Endodermal cell (in vitro differentiated cells): ENCODE data around the gene USB1. TPM values are rescaled to one million over a fixed set of nuclear protein-coding genes. Genes with fewer than 3 reads are reported as not detected.
A peak's percentile ranks its signal among the peaks of the same experiment; 100 is the strongest.
"Not testable (repeated sequence)": the region's sequence is repeated elsewhere in the genome, so short reads cannot be mapped to it uniquely, and the experiment has no call there.

Experiments used
- DNase-seq: peaks from one replicate; pipeline ENCODE4 v3.0.0-alpha.2; 2017
- H3K27ac ChIP-seq: 2 replicates; pipeline ENCODE4 v1.5.1; 2013; ENCODE audit warnings: mild to moderate bottlenecking, low read depth, low read length, moderate library complexity
- H3K27me3 ChIP-seq: 2 replicates; pipeline ENCODE4 v1.6.1; 2013; ENCODE audit warnings: mild to moderate bottlenecking, low read length, moderate library complexity; ENCODE audit not compliant: insufficient read depth, control insufficient read depth, poor library complexity, severe bottlenecking
- H3K36me3 ChIP-seq: 2 replicates; pipeline ENCODE4 v1.7.0; 2013; ENCODE audit warnings: mild to moderate bottlenecking, low read length, moderate library complexity; ENCODE audit not compliant: control insufficient read depth, insufficient read depth
- H3K4me1 ChIP-seq: one replicate; pipeline ENCODE4 v1.7.0; 2013; ENCODE audit warnings: low read length; ENCODE audit not compliant: control insufficient read depth, insufficient read depth
- H3K4me3 ChIP-seq: 2 replicates; pipeline ENCODE4 v1.5.1; 2013; ENCODE audit warnings: mild to moderate bottlenecking, low read length, moderate library complexity
- H3K9ac ChIP-seq: 2 replicates; pipeline ENCODE4 v1.6.1; 2013; ENCODE audit warnings: mild to moderate bottlenecking, low read length, moderate library complexity; ENCODE audit not compliant: poor library complexity, severe bottlenecking; ENCODE audit errors: extremely low read depth
- H3K9me3 ChIP-seq: 2 replicates; pipeline ENCODE4 v1.6.1; 2013; ENCODE audit warnings: mild to moderate bottlenecking, low read length, moderate library complexity; ENCODE audit not compliant: control insufficient read depth
- H3K27ac Mint-ChIP-seq: 2 replicates; pipeline ENCODE4 v1.8.0; 2020; ENCODE audit warnings: mixed read lengths
- H3K27me3 Mint-ChIP-seq: 2 replicates; pipeline ENCODE4 v1.8.0; 2021; ENCODE audit warnings: mild to moderate bottlenecking, mixed read lengths; ENCODE audit not compliant: insufficient read depth
- H3K36me3 Mint-ChIP-seq: 2 replicates; pipeline ENCODE4 v1.8.0; 2020; ENCODE audit warnings: low read depth, mixed read lengths
- H3K4me1 Mint-ChIP-seq: 2 replicates; pipeline ENCODE4 v1.8.0; 2020; ENCODE audit warnings: mixed read lengths
- H3K4me3 Mint-ChIP-seq: 2 replicates; pipeline ENCODE4 v1.8.0; 2020; ENCODE audit warnings: mild to moderate bottlenecking, moderate library complexity, mixed read lengths
- H3K9me3 Mint-ChIP-seq: 2 replicates; pipeline ENCODE4 v1.8.0; 2020; ENCODE audit warnings: mild to moderate bottlenecking, mixed read lengths
- CTCF ChIP-seq: fragments of 200-600 bp; sonication (generic); conservative IDR thresholded peaks from 2 replicates; pipeline ENCODE4 v1.5.0; 2021; ENCODE audit warnings: antibody characterized with exemption, mild to moderate bottlenecking
- WGBS, 2 experiments: methylation state at CpG; one replicate each; pipeline versions ENCODE4 v1.1.5 to v1.1.7; 2013; ENCODE audit warnings: missing lambda C conversion rate in 2 of 2, mixed read lengths in 1 of 2; ENCODE audit not compliant: insufficient coverage in 1 of 2, insufficient read length in 1 of 2; 5-methylcytosine and 5-hydroxymethylcytosine counted together
- total RNA-seq, 2 donors: library from RNA; stranded (reverse); fragmentation: NEBNext Ultra II Directional in 1 of 2; extraction: Animal tissue kit (Norgen Biotek cat#: 25700) in 1 of 2; gene quantifications; 2 replicates in 1 of 2; 3 replicates in 1 of 2; pipeline ENCODE4 v1.2.1, GENCODE V29; 2021

The USB1 gene
- total RNA-seq, 2 donors from 2014 or later: 139 to 163 TPM

DNA sequence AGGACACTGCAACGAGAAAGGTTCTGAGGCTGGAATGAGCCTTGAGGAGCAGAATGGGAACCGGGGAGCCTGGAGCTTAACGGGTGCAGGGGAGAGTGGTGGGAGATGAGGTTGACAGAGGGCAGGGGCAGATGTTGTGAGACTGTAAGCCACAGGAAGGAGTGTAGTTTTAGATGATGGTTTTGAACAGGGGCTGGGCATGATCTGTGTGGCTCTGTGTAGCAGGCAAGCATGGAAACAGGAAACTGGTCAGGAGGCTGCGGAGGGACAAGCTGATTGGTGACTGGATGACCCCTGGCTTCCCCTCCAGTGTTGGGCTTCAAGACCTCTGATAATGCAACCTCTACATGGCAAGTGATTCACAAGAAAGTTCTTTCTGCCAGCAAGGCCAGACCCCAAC, 28.9 kb upstream of the USB1 start:
- Histone ChIP-seq H3K36me3 (no peaks in the 10 kb centered on the region), H3K9ac (no peak overlapping the region), H3K4me3 (no peak overlapping the region), H3K27me3 (no peaks in the 10 kb centered on the region), H3K4me1 (peaks cover 7% of the 10 kb centered on the region), H3K27ac (no peak overlapping the region), H3K9me3 (no peaks in the 10 kb centered on the region)
- TF ChIP-seq CTCF: no peak
- no peaks in the 10 kb centered on the region for H3K9me3 Mint-ChIP-seq
- DNase-seq: no peak
- H3K27me3 Mint-ChIP-seq: no peaks in the 10 kb centered on the region
- H3K27ac Mint-ChIP-seq: no peak overlapping the region
- no peak overlapping the region for H3K4me3 Mint-ChIP-seq
- peaks cover 10% of the 10 kb centered on the region for H3K4me1 Mint-ChIP-seq
- WGBS, 2 experiments: 93 to 94% methylated on average over 3 to 4 of the region's 4 CpGs
- H3K36me3 Mint-ChIP-seq: no peaks in the 10 kb centered on the region

GRCh38 chr16:57976331-57976796, 24.8 kb upstream of the USB1 start:
- no peak overlapping the region for H3K9ac ChIP-seq
- no peak for TF ChIP-seq CTCF
- no peak for DNase-seq
- WGBS, 2 experiments: 50 to 81% methylated on average over 1 to 2 of the region's 2 CpGs
- H3K36me3 ChIP-seq: no peaks in the 10 kb centered on the region
- no peak overlapping the region for H3K4me3 ChIP-seq
- no peaks in the 10 kb centered on the region for H3K27me3 ChIP-seq
- Mint-ChIP-seq H3K4me3 (no peak overlapping the region), H3K27me3 (no peaks in the 10 kb centered on the region), H3K27ac (no peak overlapping the region), H3K4me1 (peaks cover 21% of the 10 kb centered on the region), H3K36me3 (no peaks in the 10 kb centered on the region), H3K9me3 (no peaks in the 10 kb centered on the region)
- no peaks in the 10 kb centered on the region for H3K9me3 ChIP-seq
- H3K27ac ChIP-seq: no peak overlapping the region
- H3K4me1 ChIP-seq: peaks cover 7% of the 10 kb centered on the region

GRCh38 chr16:57977418-57978069, 23.7 kb upstream of the USB1 start:
- 88 to 94% methylated on average over 9 to 11 of the region's 12 CpGs for WGBS, 2 experiments
- Histone ChIP-seq H3K36me3 (no peaks in the 10 kb centered on the region), H3K27me3 (no peaks in the 10 kb centered on the region), H3K27ac (no peak overlapping the region), H3K4me3 (no peak overlapping the region), H3K9ac (no peak overlapping the region), H3K4me1 (peaks cover 7% of the 10 kb centered on the region), H3K9me3 (no peaks in the 10 kb centered on the region)
- Mint-ChIP-seq H3K9me3 (no peaks in the 10 kb centered on the region), H3K36me3 (no peaks in the 10 kb centered on the region), H3K4me1 (peaks cover 27% of the 10 kb centered on the region), H3K27ac (no peak overlapping the region), H3K4me3 (no peak overlapping the region), H3K27me3 (no peaks in the 10 kb centered on the region)
- peak; percentile 65 for TF ChIP-seq CTCF
- no peak for DNase-seq

- WGBS, 2 experiments: 94 to 100% methylated on average over 1 to 2 of the region's 2 CpGs
- DNase-seq, H3K27ac ChIP-seq, H3K4me3 ChIP-seq, H3K4me1 ChIP-seq, H3K4me3 Mint-ChIP-seq, H3K36me3 Mint-ChIP-seq, H3K9me3 ChIP-seq, H3K36me3 ChIP-seq, H3K9me3 Mint-ChIP-seq, H3K9ac ChIP-seq, H3K27me3 Mint-ChIP-seq, H3K27me3 ChIP-seq, H3K27ac Mint-ChIP-seq: not testable (repeated sequence)
- H3K4me1 Mint-ChIP-seq: peaks cover 27% of the 10 kb centered on the region
Measured at GRCh38 chr16:57978070-57978465, 23.1 kb upstream of the USB1 start.
